HG02571 (cell line): ENCODE measurements around the gene MYBPC3.

Experiments used
- ATAC-seq: cut with Tn5 transposase; IDR thresholded peaks from one replicate; pipeline ENCODE4 v1.9.1; 2021; ENCODE audit warnings: mild to moderate bottlenecking, moderate library complexity; ENCODE audit not compliant: unreplicated experiment

The MYBPC3 gene

DNA sequence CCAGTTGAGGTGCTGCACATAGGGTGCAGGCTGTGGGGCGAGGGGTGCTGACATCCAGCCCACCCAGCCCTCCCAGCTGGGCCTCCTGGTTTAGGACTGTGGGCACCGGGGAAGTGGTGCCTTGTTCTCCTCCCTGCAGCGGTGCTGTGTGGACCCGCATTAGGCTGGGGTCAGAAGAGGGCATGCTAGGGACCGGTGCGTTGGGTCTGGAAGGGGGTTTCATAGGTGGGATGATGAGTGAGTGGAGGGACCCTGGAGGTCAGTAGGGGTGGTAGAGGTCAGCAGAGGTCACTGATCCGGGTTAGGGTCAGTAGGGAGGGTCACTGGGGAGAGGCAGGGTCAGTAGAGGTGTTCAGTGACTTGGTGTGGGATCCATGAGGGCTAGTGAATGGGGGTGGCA lies 6.7 kb upstream of the MYBPC3 start:
- ATAC-seq = no peak

DNA sequence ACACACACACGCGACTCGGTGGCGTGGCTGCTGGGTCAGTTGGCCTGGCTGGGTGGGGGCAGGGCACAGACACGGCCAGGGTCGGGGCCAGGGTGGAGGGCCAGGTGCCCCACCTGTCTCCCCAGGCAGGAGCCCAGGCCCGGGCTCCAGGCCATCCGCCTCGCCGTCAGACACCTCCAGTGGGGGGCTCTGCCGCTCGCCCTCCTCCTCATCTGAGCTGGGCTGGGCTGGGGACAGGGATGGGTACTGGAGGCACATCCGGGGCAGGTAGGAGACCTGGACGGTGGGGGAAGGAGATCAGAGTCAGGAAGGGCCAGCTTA lies 6.2 kb upstream of the MYBPC3 start:
- ATAC-seq = no peak

DNA sequence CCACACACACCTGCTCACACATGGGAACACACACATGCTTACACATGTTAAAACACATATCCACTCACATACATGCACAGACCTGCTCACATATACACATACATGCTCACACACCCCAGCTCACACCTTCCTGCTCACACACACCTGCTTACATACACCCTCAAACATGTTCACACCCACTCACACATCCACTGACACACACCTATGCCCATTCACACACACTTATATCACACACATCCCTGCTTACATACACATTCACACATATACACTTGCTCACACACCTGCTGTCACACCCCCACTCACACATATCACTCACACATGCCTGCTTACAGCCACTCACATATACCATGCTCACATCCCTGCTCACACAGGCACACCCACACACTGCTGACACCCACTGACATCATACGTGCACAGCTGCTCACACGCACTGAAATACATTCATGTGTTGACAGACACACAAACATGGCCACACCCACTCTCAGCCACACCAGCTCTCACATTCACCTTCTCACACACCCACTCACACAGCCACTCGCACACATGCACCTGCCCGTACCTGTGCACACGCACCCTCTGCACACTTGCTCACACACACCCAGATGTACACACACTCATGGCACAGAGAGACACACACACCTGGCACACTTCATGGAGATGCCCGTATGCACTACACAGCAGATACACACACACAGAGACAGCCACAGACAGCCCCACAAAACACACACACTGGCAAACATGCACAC lies 5.7 kb upstream of the MYBPC3 start:
- ATAC-seq = no peak

DNA sequence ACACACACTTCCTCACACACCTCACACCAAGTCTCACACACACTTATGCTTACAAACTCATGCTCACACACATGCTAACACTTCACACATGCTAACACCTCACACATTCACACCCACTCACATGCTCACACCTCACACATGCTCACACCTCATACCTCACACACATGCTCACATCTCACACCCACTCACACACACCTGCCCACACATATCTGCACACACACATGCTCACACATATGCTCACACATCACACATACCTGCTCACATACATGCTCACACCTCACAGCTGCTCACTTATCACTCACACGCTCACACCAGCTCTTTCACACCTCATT lies 4.5 kb upstream of the MYBPC3 start:
- no peak for ATAC-seq

DNA sequence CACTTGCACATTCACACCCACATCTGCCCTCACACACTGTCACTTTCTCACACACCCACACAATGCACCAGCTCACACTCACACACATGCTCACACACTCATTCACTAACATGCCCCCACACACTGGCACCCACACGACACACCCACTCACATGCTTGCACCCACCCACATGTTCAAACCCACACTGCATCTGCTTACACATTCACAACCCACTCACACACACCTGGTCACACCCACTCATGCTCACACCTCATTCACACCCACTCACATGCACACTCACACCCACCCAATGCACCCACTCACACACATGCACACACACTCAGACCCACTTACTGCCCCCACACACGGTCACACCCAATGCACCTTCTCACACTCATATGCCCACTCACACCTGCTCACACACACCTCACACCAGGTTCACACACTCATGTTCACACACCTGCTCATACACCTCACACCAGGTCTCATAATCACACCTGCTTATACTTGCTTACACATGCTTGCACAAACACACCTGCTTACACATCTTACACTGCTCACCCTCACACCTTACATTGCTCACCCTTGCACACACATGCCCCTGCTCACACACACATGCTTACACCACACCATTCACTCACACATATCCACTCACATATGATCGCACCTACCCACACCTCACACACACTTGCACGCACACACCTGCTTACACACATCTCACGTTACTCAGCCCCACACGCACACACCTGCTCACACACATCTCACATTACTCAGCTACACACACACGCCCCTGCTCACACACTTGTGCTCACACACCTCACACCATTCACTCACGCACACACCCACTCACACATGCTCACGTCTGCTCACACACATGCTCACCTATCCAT lies 3.9 kb upstream of the MYBPC3 start:
- no peak for ATAC-seq

DNA sequence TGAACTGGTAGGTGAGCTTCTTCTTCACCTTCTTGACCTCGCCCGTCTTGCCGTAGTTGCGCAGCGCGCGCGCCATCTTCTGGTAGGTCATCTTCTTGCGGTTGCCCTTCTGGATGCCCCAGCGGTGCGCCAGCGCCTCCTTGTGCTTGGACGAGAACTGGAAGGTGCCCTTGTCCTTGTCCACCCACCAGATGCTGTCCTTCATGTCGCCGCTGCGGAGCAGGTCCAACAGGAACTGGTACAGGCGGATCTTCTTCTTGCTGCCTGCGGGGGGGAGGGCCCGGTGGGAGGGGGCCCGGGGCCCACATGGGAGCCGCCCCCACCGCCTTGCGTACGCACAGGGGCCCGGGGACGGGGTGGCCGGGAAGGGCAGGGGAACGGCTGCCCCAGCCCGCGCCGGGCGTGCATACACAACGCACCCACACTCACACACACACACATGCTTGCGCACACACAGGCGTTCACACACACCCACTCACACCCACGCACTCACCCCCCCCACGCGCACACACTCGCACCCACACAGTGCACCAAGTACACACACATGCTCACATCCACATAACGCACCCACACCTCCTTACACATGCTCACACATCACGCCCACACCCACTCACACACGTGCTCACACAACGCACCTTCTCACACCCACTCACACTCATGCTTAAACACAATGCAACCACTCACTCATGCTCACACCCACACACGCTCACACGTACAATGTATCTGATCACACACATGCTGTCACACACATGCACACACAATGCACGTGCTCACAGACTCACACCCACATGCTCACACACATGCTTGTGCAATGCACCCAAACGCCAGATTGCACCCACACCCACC lies 3.0 kb upstream of the MYBPC3 start:
- ATAC-seq = no peak

DNA sequence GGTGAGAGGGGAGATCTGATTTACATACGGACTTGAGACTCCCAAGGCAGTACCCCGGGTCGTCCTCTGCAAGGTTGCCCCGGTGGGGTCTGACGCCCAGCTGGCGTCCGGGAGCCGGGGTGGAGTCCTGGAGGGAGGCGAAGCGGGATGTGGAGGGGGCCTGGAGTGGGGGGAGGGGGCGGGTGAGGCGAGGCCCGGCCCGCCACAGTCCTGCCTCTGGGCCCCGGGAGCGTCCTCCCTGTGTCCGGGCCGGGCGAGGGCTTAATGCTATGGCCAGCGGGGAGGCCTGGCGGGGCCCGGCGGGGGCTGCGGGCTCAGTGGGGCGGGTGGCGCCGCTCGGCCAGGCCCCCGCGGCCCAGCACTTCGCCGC lies 2.4 kb upstream of the MYBPC3 start:
- no peak for ATAC-seq

DNA sequence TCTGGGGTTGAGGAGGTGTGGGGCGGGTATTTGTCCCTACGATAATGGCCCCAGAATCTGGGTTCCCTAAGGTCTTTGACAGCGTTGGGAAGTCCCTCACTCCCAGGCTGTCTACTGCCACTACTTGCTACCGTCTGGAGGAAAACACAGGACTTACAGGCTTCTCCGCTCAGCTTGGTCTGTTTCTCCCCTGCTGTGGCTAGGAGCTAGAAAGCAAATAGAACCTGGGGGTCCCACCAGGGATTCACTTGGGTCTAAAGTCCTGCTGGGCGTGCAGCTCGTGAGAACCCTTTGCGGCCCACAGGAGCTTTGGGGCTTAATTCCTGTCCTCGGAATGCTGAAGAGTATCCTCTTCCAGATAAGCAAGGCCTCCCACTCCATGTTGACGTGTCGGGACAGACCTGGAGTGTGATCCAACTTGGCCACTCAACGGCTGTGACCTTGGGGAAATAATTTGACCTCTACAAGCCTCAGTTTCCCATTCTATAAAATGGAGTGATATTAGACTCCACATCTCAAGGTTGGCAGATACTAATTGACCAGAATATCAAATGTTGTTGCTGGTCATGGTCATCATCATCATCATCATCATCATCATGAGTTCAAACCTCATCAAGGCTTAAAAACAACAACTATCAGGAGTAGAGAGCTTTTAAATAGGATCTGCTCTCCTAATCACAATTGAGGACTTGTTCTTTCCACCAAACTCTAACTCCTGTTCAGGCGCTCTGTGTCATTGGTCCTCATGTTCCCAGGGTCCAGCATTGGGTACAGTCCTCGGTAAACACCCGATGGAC lies 1.7 kb upstream of the MYBPC3 start:
- no peak for ATAC-seq

DNA sequence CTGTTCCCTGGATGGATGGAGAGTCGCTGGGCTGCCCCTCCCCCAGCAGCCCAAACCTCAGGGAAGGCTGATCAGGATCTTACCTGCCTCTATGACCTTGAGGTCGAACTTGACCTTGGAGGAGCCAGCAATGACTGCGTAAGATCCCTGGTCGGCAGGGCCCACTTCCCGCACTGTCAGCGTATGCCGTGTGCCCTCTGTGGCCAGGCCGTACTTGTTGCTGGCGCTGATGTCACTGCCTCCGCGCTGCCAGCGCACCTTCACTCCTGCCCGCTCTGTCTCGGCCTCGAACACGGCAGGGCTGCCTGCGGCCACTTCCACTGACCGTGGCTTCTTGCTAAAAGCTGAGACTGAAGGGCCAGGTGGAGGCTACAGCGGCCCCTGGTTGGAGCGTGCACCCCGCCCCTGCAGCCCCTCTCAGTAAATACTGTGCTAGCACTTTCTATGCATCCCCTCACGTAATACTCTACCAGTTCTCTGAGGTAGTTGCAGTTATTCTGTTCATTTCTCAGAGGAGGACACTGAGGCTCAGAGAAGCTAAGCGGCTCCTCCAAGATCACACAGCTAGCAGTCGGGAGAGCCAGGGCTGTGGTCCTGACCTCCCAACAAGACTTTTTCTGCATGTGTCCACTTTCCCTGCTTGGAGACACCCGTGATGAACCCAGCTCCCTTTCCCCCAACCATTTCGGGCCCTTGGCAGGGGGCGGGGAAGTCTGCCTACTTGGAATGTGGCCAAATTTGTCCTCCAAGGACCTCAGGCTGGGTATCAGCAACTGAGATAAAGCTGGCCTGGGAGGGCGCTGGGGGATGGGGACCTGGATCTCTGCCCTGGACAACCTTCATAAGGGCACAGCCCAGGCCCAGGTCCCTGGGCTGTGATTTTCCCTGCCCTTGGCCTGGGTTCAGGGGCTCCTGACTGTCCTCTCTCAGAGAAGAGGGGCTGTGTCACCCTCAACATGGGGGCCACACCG lies 1.1 kb downstream of the MYBPC3 start:
- no peak for ATAC-seq

DNA sequence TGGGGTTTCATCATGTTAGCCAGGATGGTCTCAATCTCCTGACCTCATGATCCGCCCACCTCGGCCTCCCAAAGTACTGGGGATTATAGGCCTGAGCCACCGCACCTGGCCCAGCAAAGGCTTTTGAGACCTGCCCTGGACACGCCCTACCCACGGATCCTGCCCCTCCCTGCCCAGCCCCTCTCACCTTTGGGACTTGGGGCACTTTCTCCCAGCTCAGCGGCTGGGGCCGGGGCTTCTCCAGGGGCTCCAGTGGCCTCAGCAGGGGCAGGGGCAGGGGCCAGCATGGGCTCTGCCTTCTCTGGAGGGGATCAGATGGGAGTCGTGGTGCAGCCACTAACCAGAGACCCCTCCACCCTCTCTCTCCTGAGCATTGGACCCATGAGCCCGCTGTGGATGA lies 2.2 kb downstream of the MYBPC3 start:
- no peak for ATAC-seq

DNA sequence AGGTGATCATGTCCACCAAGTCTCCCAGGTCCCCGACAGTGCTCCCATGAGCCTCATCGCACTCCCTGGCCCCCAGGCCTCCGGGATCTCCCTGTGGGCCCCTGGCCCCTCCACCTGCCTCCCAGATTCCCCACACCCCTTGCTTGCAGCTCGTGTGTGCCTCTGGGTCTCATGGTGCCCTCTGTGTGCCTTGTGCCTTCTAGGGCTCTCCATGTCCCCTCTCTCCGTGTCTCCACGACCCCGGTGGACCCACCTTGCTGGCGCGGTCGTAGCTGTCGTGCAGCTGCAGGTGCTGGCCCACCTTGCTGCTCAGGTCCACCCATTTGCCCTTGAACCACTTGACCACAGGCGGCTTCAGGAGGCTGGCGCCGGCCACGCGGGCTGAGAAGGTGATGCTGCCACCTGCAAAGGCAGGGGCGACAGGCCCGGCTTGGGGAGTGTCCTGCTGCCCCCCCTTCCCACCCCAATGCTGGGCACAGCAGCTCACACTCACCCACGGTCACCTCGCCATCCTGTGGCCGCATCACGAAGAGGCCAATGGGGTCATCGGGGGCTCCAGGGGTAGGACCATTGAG lies 2.9 kb downstream of the MYBPC3 start:
- ATAC-seq = no peak

DNA sequence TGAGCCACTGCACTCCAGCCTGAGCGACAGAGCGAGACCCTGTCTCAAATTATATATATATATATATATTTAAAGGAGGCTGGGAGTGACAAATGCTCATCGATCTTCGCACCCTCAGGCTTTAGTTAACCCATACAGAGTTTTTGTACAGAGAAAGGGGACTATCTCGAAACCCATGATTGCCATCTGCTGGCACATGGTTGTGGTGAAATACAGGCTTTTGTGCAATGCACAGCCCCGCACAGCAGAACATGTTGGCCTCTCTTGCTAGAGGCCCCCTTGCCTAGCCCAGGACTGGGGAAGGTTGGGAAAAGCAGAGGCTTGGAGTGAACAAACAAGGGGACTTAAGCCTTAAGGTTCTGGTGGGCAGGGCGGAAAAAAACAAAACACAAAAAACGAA lies 3.6 kb downstream of the MYBPC3 start:
- ATAC-seq = no peak

DNA sequence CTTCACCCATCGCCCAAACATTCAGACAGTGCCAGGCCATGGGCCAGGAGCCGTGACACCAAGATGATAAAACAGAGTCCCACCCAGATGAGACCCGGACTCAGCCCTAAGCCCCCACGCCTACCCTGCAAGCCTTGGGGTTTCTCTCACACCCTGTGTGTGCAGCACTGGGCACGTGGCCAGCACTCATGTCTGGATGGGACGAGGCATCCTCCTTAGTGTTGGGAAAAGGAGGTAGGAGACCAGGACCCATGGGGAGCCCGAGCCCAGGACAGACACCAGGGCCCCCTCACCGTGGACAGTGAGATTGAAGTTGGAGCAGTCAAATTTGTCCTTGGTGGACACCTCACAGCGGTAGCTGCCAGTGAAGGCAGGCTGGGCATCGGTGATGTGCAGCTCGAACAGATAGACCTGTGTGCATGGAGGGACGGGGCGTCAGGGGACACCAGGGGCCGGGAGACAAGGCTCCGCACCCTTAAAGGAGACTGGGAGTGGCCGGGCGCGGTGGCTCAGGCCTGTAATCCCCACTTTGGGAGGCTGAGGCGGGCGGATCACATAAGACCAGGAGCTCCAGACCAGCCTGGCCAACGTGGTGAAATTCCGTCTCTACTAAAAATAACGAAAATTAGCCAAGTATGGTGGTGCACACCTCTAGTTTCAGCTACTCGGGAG lies 4.2 kb downstream of the MYBPC3 start:
- ATAC-seq = no peak

DNA sequence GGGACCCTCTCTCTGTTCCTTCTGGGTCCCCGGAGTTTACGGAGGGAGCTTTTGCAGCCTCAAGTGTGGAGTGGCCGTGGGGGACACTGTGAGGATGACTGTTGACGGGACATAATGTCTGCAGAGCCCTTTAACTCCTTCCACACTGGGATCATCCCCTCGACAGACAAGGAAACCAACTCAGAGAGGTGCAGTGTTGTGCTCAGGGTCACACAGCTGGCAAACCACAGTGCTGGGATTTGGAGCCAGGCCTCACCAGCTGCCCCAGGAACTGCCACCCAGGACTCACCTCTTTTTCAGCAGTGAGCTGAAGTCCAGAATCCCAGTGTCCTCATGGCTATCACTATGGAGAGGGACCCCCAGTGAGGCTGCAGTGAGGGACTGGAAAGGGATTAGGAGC lies 5.4 kb downstream of the MYBPC3 start:
- ATAC-seq = no peak

DNA sequence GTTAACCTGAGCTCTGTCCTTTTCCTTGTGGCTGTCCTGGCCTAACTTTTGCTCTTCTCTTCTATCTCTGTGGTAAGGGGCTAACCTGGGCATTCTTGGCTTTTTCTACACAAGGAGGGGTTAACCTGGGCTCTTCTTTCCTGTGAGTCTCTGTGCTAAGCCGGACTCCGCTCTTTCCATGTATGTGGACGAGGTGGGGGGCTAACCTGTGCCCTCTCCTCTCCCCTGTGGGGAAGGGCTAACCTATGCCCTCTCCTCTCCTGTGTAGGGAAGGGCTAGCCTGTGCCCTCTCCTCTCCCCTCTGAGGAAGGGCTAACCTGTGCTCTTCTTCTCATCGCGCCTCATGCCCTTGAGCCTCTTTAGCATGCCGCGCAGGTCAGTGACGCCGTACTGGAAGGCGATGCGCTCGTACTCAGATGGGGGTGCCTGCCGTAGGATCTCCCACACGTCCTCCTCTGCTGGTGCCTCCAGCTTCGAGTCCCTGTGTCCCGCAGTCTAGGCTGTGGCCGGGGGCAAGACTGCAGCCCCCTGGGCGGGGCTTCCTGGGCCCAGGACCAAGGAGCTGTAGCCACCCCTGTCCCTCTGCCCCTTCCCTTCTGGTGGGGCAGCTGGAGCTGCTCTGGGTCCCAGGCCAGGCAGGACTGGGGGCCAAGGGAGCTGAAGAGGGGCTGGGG lies 6.5 kb downstream of the MYBPC3 start:
- no peak for ATAC-seq

DNA sequence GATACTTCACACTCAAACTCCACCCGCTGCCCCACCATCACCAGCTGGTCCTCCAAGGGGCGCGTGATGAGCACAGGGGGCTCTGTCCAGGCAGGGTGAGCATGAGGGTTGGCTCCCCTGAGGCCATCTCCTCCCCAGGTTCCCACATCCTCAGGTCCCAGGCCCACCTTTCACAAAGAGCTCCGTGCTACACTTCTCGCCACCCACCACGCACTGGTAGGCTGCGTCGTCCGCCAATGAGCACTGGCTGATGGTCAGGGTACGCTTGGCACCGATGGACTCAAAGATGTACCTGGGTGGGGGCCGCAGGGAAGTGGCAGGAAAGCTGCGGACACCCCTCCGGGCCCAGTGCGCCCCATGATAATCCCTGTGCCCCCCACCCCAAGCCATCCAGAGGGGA lies 9.6 kb downstream of the MYBPC3 start:
- no peak for ATAC-seq

DNA sequence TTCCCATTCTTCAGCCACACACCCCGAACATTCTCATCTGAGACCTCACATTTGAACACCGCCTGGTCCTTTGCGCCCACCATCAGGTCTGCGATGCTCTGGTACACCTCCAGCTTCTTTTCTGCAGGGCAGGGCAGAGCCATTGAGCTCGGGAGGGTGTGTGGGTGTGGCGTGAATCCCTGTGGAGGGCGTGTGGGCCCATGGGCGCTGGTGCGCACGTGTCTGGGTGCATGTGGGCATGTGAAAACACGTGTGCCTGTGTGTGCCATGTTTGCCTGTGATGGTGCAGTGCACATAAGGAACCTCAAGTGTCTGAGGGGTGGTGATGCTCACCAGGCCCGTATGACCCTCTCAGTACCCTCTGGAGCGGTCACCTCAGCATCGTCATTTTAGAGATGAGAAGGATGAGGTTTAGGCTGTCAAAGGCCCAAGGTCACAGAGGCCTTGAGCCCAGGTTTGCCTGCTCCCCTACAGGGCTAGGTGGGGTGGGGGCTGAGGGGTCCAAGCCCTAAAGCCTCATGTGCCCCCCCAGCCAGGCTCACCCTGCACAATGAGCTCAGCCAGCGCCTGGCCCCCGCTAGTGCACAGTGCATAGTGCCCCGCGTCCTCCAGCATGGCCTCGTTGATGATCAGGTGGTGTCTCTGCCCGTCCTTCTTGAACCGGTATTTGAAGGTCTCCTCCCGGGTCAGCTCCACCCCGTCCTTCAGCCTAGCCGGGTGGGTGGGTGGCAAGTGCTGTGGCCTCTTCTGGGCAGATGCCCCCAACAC lies 10.3 kb downstream of the MYBPC3 start:
- no peak for ATAC-seq
